Measurements from ENCODE around the gene TMEM132D. TPM values are rescaled to one million over a fixed set of nuclear protein-coding genes. Genes with fewer than 3 reads are reported as not detected.

Gene TMEM132D
- total and polyA plus RNA-seq, 8 donors = 0.19 to 2.8 (median 0.46) TPM

DNA sequence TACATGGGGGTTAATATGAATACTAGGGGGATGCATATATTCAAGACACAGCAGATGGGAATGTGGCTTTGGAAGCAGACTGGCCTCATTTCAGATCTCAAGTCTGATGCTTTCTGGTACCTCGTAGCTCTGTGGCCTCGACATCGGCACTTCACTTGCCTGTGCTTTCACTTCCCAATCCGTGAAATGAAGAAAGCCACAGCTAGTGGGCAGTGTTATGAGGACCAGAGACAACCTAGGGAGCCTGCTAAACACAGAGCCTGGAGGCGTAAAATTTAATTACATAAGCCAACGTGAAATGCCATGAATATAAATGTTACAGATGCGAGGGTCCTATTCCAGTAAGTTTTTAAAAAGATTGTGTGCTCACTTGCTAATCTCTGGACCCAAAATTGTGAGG lies 286.0 kb downstream of the TMEM132D start:
- FAIRE-seq (no peak), DNase-seq (no peak), ATAC-seq (no peak)
- TF ChIP-seq, protein P1, sequence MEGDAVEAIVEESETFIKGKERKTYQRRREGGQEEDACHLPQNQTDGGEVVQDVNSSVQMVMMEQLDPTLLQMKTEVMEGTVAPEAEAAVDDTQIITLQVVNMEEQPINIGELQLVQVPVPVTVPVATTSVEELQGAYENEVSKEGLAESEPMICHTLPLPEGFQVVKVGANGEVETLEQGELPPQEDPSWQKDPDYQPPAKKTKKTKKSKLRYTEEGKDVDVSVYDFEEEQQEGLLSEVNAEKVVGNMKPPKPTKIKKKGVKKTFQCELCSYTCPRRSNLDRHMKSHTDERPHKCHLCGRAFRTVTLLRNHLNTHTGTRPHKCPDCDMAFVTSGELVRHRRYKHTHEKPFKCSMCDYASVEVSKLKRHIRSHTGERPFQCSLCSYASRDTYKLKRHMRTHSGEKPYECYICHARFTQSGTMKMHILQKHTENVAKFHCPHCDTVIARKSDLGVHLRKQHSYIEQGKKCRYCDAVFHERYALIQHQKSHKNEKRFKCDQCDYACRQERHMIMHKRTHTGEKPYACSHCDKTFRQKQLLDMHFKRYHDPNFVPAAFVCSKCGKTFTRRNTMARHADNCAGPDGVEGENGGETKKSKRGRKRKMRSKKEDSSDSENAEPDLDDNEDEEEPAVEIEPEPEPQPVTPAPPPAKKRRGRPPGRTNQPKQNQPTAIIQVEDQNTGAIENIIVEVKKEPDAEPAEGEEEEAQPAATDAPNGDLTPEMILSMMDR (IDR thresholded peaks at IDR 0.05) = no peak
- H3K4me3 ChIP-seq = no peak overlapping the region
- no peaks in the 10 kb centered on the region for H3K9me3 ChIP-seq
- H3K36me3 ChIP-seq = no peaks in the 10 kb centered on the region
- intact Hi-C loops (cut with DNase I) = no loop called here
- no peaks in the 10 kb centered on the region for H3K4me1 ChIP-seq
- H3K27ac ChIP-seq = no peak overlapping the region
- WGBS, 2 donors = 62 to 72% methylated on average over 7 of the region's 7 CpGs
- H3K27me3 ChIP-seq = peaks cover 0 to 4% (median 0%) of the 10 kb centered on the region in 4 donors

DNA sequence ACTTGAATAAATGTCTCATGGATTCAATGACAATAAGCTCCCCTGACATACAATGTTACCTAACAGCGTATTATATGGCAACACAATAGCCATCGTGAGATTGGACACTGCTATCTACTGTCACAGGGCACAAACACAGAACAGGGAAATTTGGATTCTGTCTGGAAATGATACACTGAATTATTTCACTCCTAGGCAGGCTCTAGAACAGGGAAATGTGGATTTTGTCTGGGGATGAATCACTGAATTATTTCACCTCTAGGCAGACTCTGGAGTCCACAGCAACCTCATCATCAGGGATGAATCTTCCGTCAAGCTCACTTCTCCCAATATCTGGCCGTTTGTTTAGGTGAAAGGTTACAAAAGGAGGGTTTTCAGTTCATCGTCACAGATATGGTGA lies 288.8 kb downstream of the TMEM132D start:
- no peak for FAIRE-seq
- Histone ChIP-seq H3K4me1 (no peaks in the 10 kb centered on the region), H3K27me3 (peaks cover 0 to 4% (median 0%) of the 10 kb centered on the region in 4 donors), H3K9me3 (no peaks in the 10 kb centered on the region), H3K4me3 (no peak overlapping the region), H3K27ac (no peak overlapping the region), H3K36me3 (no peaks in the 10 kb centered on the region)
- DNase-seq = no peak
- TF ChIP-seq, protein P1 (IDR thresholded peaks at IDR 0.05) = no peak
- WGBS, 2 donors = 52 to 73% methylated on average over 5 of the region's 5 CpGs
- no peak for ATAC-seq
- intact Hi-C loops (cut with DNase I) = no loop called here

DNA sequence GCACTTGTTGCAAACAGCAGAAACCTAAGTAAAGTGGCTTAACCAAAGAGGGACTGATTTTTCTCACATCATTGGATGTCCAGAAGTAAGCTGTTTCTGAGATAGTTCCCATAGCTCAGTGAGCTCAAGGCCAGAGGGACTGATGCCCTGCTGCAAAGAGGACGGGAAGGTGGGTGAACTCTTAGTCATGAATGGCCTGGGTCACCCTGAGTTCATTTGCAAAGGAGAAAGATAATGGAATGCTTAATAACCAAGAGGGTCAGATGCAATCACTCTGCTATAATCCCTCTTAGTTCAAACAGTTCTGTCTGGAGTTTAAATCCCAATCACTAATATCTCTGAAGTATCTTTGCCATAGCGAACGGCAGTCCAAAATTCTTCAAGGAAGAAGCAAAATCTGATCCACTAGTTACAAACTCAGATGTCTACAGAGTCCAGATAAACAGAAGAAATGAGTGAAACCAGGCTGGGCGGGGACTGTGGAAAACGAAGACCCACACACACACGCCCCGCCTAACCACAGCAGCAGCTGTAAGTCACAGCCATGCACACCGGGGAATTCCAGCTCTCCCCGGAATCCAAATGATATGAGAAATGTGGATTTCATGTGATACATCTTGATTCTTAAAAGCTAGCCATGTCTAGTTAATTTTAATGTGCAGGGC lies 289.5 kb downstream of the TMEM132D start:
- WGBS, 2 donors = 44 to 49% methylated on average over 9 of the region's 9 CpGs
- TF ChIP-seq, protein P1 (IDR thresholded peaks at IDR 0.05) = no peak
- H3K27me3 ChIP-seq = peaks cover 0 to 4% (median 0%) of the 10 kb centered on the region in 4 donors
- no peak overlapping the region for H3K4me3 ChIP-seq
- intact Hi-C loops (cut with DNase I) = no loop called here
- no peaks in the 10 kb centered on the region for H3K36me3 ChIP-seq
- FAIRE-seq (no peak), DNase-seq (no peak), ATAC-seq (peak in 1 of 4 donors; percentile 32)
- no peak overlapping the region for H3K27ac ChIP-seq
- H3K4me1 ChIP-seq = no peaks in the 10 kb centered on the region
- H3K9me3 ChIP-seq = no peaks in the 10 kb centered on the region

DNA sequence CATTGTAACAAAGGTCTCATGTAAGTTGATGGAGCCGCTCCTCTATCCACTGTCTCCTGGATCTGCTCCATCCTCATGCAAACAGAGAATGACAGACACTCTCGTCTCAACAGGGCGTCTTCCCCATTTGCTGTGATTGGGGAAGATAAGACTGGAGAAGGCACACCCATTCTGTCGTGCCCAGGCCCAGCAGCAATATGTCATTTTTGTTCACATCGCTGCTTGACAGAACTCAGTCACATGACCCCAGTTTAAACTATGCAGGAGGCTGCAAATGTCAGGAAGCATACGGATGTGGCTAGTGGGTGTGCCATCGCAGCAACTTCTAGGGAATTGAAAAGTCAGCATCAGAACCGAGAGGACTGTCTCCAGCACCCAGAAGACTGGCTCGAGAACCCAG lies 290.5 kb downstream of the TMEM132D start:
- FAIRE-seq = no peak
- H3K4me1 ChIP-seq = no peaks in the 10 kb centered on the region
- 40 to 51% methylated on average over 9 of the region's 9 CpGs for WGBS, 2 donors
- H3K4me3 ChIP-seq = no peak overlapping the region
- no peaks in the 10 kb centered on the region for H3K9me3 ChIP-seq
- peaks cover 0 to 4% (median 0%) of the 10 kb centered on the region in 4 donors for H3K27me3 ChIP-seq
- no peak overlapping the region for H3K27ac ChIP-seq
- TF ChIP-seq, protein P1 (IDR thresholded peaks at IDR 0.05) = no peak
- no peak for ATAC-seq
- no peaks in the 10 kb centered on the region for H3K36me3 ChIP-seq
- intact Hi-C loops (cut with DNase I) = no loop called here
- DNase-seq = no peak

DNA sequence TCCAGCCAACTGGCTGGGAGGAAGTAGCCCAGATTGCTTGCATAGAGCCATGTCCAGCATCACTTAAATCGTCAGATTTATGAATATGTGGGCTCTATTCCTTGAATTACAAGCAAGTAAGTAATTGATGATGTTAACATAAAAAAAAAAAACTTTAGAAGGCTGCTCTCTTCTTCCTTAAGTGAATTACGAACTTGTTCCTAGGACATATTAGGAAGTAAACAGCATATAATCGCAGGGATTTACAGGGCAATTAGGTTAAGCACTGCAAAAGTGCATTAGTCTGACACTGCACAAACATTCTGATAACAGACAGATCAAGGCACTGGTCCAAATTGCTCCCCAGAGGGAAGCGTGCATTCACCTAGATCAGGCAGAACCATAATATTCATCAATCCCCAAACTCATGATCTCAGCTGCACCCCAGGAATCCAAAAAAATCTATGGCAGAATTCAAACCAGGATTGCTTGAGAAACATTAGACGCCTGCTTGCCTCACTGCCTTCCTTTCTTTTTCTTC lies 293.2 kb downstream of the TMEM132D start:
- peak in 2 of 4 donors; percentile 54 to 59 for ATAC-seq

More for the DNA sequence above, 293.2 kb downstream of the TMEM132D start:
- FAIRE-seq (no peak), DNase-seq (no peak)
- Histone ChIP-seq H3K4me1 (no peaks in the 10 kb centered on the region), H3K4me3 (no peak overlapping the region), H3K9me3 (no peaks in the 10 kb centered on the region), H3K36me3 (no peaks in the 10 kb centered on the region), H3K27me3 (peaks cover 0 to 4% (median 0%) of the 10 kb centered on the region in 4 donors), H3K27ac (no peak overlapping the region)
- WGBS, 2 donors = 32 to 37% methylated on average over 5 of the region's 5 CpGs
- intact Hi-C loops (cut with DNase I) = no loop called here
- TF ChIP-seq, protein P1 (IDR thresholded peaks at IDR 0.05) = no peak
